Fibroblast of pulmonary artery (primary cell): ENCODE results near the gene KIF5C.

Source experiments
- DNase-seq: peaks from one replicate; pipeline ENCODE4 v3.0.0-alpha.2; 2010; ENCODE audit warnings: low read depth
- H3K4me3 ChIP-seq: replicated peaks from 2 replicates; pipeline ENCODE4 v1.5.1; 2011; ENCODE audit warnings: low read depth, mild to moderate bottlenecking, control low read depth, low read length, moderate library complexity
- TF ChIP-seq, protein P1 (sequence below): IDR thresholded peaks from 2 replicates; pipeline ENCODE4 v1.5.1; 2011; ENCODE audit warnings: mild to moderate bottlenecking, control low read depth, low read length, inconsistent platforms; ENCODE audit errors: missing control alignments

The KIF5C gene

DNA sequence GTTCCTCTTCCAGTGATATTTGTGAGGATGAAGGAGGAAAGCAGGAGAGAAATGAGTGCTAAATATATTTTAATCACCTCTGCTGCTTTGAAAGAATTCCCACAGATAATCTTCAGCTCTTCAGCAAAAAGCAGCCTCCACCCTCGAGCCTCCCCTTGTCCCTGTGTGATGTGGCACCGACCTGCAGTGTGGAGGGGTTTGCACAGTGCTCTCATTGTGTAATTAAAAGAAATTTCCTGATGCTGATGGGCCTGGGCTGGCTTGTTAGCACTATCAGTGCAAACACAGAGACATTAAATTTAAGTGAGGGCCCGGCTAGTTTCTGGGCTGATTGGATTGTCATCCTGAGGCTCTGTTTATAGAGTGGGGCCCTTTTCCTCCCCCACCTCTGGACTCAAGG is 53.4 kb downstream of the KIF5C start:
- no peak for DNase-seq
- TF ChIP-seq, protein P1, sequence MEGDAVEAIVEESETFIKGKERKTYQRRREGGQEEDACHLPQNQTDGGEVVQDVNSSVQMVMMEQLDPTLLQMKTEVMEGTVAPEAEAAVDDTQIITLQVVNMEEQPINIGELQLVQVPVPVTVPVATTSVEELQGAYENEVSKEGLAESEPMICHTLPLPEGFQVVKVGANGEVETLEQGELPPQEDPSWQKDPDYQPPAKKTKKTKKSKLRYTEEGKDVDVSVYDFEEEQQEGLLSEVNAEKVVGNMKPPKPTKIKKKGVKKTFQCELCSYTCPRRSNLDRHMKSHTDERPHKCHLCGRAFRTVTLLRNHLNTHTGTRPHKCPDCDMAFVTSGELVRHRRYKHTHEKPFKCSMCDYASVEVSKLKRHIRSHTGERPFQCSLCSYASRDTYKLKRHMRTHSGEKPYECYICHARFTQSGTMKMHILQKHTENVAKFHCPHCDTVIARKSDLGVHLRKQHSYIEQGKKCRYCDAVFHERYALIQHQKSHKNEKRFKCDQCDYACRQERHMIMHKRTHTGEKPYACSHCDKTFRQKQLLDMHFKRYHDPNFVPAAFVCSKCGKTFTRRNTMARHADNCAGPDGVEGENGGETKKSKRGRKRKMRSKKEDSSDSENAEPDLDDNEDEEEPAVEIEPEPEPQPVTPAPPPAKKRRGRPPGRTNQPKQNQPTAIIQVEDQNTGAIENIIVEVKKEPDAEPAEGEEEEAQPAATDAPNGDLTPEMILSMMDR: no peak
- H3K4me3 ChIP-seq: no peak overlapping the region

DNA sequence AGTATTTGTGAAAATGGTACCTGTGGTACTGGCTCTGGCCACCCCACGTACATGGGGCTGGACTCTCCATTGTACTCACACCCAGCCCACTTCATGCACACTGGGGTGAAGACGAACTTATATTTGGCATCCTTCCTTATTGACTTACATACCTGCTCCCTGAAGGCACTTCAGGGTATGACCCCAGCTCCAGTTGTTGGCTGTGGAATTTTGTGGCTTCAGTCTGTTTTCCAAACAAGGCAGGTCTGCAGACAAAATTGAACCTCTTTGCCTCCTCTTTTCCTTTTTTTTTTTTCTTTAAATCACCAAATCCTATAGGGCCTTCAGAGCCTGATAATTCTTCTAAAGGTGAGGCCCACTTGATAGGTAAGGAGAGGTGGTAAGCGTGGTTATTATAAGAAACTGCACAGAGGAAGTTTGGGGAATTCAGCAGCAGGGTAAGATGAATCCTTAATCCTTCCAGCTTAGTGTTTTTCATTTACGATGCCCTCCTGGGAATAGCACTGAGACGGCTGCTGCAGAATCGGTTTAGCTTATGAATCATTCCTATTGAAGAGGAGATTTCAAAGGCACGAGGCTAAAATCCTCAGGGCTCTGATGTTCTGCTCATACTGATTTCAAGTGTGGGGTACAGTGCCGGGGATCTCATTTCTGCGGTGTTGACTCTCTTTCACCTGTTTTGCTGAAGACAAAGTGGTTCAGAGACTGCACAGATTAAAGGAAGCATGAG is 55.2 kb downstream of the KIF5C start:
- no peak overlapping the region for H3K4me3 ChIP-seq
- TF ChIP-seq, protein P1: no peak
- DNase-seq: peak; percentile 7

DNA sequence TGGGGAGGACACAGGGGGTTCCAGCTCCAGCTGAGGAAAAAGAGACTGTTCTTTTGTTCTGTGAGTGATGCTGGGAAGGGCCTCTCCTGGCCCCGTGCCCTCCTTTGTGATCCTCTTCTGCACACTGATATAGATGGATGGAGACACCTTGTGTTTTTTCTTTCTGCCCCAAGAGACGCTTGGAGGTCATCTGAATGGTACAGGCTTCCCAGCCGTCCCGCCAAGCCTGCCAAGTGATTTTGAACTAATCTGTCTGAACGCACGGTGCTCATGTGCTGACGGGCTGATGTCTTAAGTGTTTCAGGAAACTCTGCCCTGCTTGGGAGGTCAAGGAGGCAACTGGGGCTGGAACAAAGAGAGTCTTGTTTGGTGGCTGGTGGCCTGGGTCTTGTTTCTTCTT is 57.5 kb downstream of the KIF5C start:
- no peak overlapping the region for H3K4me3 ChIP-seq
- DNase-seq: no peak
- TF ChIP-seq, protein P1: no peak

DNA sequence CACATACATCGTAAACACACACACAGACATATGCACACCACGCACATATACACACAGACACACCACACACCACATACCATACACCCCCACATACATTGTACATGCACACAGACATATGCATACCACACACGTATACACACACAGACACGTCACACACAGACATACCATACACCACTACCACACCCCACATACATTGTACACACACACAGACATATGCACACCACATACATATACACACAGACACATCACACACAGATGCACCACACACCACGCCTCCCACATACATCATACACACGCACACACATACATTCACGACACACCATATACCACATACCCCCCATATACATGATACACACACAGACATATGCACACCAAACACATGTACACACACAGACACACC is 58.4 kb downstream of the KIF5C start:
- TF ChIP-seq, protein P1: no peak
- no peak for DNase-seq
- H3K4me3 ChIP-seq: no peak overlapping the region

DNA sequence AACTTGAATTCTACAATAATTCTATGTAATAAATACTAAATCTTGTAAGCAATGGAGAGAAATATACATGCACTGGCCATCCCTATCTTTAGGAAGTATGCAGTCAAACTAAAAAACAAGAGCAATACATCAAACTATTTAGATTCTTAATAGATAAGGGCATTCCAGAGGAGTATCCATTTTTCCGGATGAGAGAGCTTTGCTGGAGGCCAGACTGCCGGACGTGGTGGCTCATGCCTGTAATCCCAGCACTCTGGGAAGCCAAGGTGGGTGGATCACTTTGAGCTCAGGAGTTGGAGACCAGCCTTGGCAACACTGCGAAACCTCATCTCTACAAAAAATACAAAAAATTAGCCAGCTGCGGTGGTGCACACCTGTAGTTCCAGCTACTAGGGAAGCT is 60.8 kb downstream of the KIF5C start:
- DNase-seq: no peak
- TF ChIP-seq, protein P1: no peak

DNA sequence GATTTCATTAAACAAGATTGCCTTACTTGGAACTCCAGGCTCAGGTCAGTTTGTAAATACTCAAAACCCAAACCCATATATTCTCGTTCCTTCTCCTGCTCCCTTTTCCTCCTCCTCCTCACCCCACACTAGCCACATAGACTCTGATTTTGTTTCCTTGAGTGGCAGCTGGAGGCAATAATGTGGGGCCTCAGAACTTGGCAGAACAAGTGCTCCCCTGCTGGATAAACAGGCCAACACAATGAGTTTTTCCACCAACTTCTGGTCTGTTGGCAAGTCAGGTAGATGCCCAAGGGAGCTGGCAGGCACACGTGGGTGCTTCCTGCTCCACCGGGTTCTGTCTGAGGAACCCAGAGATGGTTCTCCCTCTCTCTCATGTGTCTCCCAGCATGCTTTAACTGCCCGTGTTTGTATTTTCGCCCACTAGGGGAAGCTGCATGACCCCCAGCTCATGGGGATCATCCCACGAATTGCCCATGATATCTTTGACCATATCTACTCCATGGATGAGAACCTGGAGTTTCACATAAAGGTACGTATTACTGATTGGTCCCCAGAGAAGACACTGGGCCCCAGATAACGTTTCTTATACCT is 61.9 kb downstream of the KIF5C start:
- H3K4me3 ChIP-seq: no peak overlapping the region
- DNase-seq: no peak
- TF ChIP-seq, protein P1: peak; percentile 10

More for the DNA sequence above, 60.8 kb downstream of the KIF5C start:
- no peak overlapping the region for H3K4me3 ChIP-seq

DNA sequence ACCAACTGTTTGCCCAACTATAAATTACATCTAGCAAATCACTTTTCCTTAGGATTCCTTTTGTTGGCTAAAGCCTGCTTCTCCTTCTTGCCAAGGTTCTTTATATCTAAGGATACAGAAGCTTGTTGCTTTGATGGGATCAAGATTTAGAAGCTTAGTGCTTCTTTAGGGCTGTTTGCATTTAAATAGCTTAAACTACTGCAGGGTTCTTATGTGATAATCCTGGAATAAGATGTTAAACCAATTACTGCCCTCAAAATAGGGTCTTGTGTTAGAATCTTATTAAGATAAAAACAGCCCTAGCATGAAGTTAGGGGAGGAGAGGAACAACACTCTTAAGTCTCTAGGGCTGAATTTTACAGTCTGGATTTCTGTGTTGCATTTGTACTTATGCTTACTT is 64.2 kb downstream of the KIF5C start:
- TF ChIP-seq, protein P1: no peak
- H3K4me3 ChIP-seq: no peak overlapping the region
- DNase-seq: no peak
